B cell (primary cell): Measurements from ENCODE around the gene CMIP. TPM values are rescaled to one million over a fixed set of nuclear protein-coding genes. Genes with fewer than 3 reads are reported as not detected.

Experiments used
- ATAC-seq: fragments of 200-7000 bp; cut with Tn5 transposase; one replicate; pipeline ENCODE4 v1.10.0; 2021; ENCODE audit warnings: low read depth, mild to moderate bottlenecking, moderate number of reproducible peaks, moderate library complexity
- CTCF ChIA-PET: fragments of 350-600 bp; sonication (Branson Sonifier 250); formaldehyde crosslinking; loops from one replicate; lab custom pipeline; 2021; ENCODE audit warnings: antibody characterized with exemption, inconsistent platforms; lab: Charles Lee
- POLR2A ChIA-PET: fragments of 350-600 bp; sonication (Branson Sonifier 250); formaldehyde crosslinking; loops from one replicate; lab custom pipeline; 2021; ENCODE audit warnings: antibody characterized with exemption; lab: Charles Lee
- DNase-seq: peaks from one replicate; pipeline ENCODE4 v3.0.0; 2013
- H2AFZ ChIP-seq: 2 replicates; pipeline ENCODE4 v1.6.1; 2012; ENCODE audit warnings: mild to moderate bottlenecking, low read depth, low read length; ENCODE audit not compliant: insufficient read depth, poor library complexity, severe bottlenecking
- H3K27ac ChIP-seq, 2 donors: 1 replicate in 1 of 2; 2 replicates in 1 of 2; pipeline ENCODE4 v1.5.1; 2012 to 2013; ENCODE audit warnings: low read length in 2 of 2, mild to moderate bottlenecking in 2 of 2, moderate library complexity in 1 of 2
- H3K27me3 ChIP-seq, 4 experiments: fragments of 200-600 bp in 1 of 4; sonication (generic) in 1 of 4; replicated peaks in 1 of 4; 1 replicate in 2 of 4; 2 replicates in 2 of 4; pipeline versions ENCODE4 v1.6.1 to v1.7.0; 2013 to 2016; ENCODE audit warnings: low read length in 3 of 4, mild to moderate bottlenecking in 2 of 4, mixed read lengths in 1 of 4, moderate library complexity in 1 of 4; ENCODE audit not compliant: insufficient read depth in 4 of 4, control insufficient read depth in 3 of 4; ENCODE audit errors: control extremely low read depth in 1 of 4
- H3K36me3 ChIP-seq, 2 experiments: replicated peaks in 1 of 2; 1 replicate in 1 of 2; 2 replicates in 1 of 2; pipeline versions ENCODE4 v1.6.1 to v1.7.1; 2013; ENCODE audit warnings: low read length in 1 of 2; ENCODE audit not compliant: insufficient read depth in 2 of 2, control insufficient read depth in 1 of 2; ENCODE audit errors: control extremely low read depth in 1 of 2, extremely low read depth in 1 of 2
- H3K4me1 ChIP-seq, 2 donors: fragments of 200-600 bp in 1 of 2; sonication (generic) in 1 of 2; 1 replicate in 1 of 2; 2 replicates in 1 of 2; pipeline versions ENCODE4 v1.5.1 to v1.6.1; 2013 to 2017; ENCODE audit warnings: low read length in 2 of 2; ENCODE audit not compliant: control insufficient read depth in 2 of 2, insufficient read depth in 2 of 2
- H3K4me2 ChIP-seq: replicated peaks from 2 replicates; pipeline ENCODE3; 2012; ENCODE audit warnings: mild to moderate bottlenecking, low read depth, low read length; ENCODE audit not compliant: poor library complexity, severe bottlenecking
- H3K4me3 ChIP-seq, 5 experiments: fragments of 200-600 bp in 1 of 5; sonication (generic) in 1 of 5; 1 replicate in 3 of 5; 2 replicates in 2 of 5; pipeline versions ENCODE4 v1.5.1 to v1.7.0; 2011 to 2016; ENCODE audit warnings: low read length in 4 of 5, mild to moderate bottlenecking in 4 of 5, low read depth in 2 of 5, control low read depth in 1 of 5, moderate library complexity in 1 of 5; ENCODE audit not compliant: insufficient read depth in 1 of 5; ENCODE audit errors: control extremely low read depth in 1 of 5, extremely low read depth in 1 of 5
- H3K79me2 ChIP-seq: fragments of 200-600 bp; sonication (generic); one replicate; pipeline ENCODE4 v1.6.0; 2016; ENCODE audit warnings: low read length; ENCODE audit not compliant: control insufficient read depth, insufficient read depth
- H3K9ac ChIP-seq: fragments of 200-600 bp; sonication (generic); 2 replicates; pipeline ENCODE4 v1.6.1; 2017; ENCODE audit warnings: mild to moderate bottlenecking, low read length, moderate library complexity
- H3K9me3 ChIP-seq, 3 donors: one replicate each; pipeline versions ENCODE4 v1.6.1 to v1.7.1; 2013; ENCODE audit warnings: low read length in 2 of 3; ENCODE audit not compliant: control insufficient read depth in 2 of 3, insufficient read depth in 1 of 3; ENCODE audit errors: control extremely low read depth in 1 of 3
- H4K20me1 ChIP-seq: 2 replicates; pipeline ENCODE4 v1.6.0; 2012; ENCODE audit warnings: mild to moderate bottlenecking, low read length; ENCODE audit not compliant: insufficient read depth, control insufficient read depth, poor library complexity, severe bottlenecking
- H3K27ac Mint-ChIP-seq: one replicate; pipeline ENCODE4 v1.8.0; 2021; ENCODE audit warnings: mixed read lengths
- H3K27me3 Mint-ChIP-seq: one replicate; pipeline ENCODE4 v1.8.0; 2021; ENCODE audit warnings: mixed read lengths
- H3K4me1 Mint-ChIP-seq: one replicate; pipeline ENCODE4 v1.8.0; 2021; ENCODE audit warnings: mixed read lengths
- H3K4me3 Mint-ChIP-seq: one replicate; pipeline ENCODE4 v1.8.0; 2021; ENCODE audit warnings: mixed read lengths
- H3K9me3 Mint-ChIP-seq: one replicate; pipeline ENCODE4 v1.8.0; 2022; ENCODE audit warnings: mixed read lengths; ENCODE audit not compliant: insufficient read depth
- CTCF ChIP-seq: fragments of 200-600 bp; IDR thresholded peaks from one replicate; pipeline ENCODE4 v1.8.0; 2022; ENCODE audit warnings: antibody characterized with exemption, mild to moderate bottlenecking
- EZH2 ChIP-seq: IDR thresholded peaks from 2 replicates; pipeline ENCODE4 v1.6.1; 2012; ENCODE audit warnings: borderline replicate concordance, low read depth, mild to moderate bottlenecking, moderate library complexity, low read length; ENCODE audit not compliant: insufficient read depth, poor library complexity, severe bottlenecking
- WGBS: methylation state at CpG from one replicate; pipeline ENCODE4 v1.1.5; 2013; ENCODE audit warnings: missing lambda C conversion rate; ENCODE audit not compliant: insufficient coverage; 5-methylcytosine and 5-hydroxymethylcytosine counted together
- intact Hi-C: fragments of 100-400 bp; cut with micrococcal nuclease; formaldehyde crosslinking; loops from one replicate; pipeline ENCODE4 v1.10.0; 2022
- polyA plus RNA-seq: library from polyadenylated mRNA; depleted of rRNA; stranded (reverse); fragments of >200 nt; gene quantifications from 2 replicates; pipeline ENCODE4 v1.2.3, GENCODE V29; 2012
- total RNA-seq, 2 donors: library from RNA; stranded (reverse); fragments of 120-200 nt in 1 of 2; gene quantifications; 1 replicate in 1 of 2; 2 replicates in 1 of 2; pipeline versions ENCODE4 v1.2.3 to v1.2.4, GENCODE V29; 2013 to 2022

Gene CMIP
- total and polyA plus RNA-seq, 2 donors (not counting 1 experiment from before 2014, with no cell fraction given), result 27.1 to 155 TPM

DNA sequence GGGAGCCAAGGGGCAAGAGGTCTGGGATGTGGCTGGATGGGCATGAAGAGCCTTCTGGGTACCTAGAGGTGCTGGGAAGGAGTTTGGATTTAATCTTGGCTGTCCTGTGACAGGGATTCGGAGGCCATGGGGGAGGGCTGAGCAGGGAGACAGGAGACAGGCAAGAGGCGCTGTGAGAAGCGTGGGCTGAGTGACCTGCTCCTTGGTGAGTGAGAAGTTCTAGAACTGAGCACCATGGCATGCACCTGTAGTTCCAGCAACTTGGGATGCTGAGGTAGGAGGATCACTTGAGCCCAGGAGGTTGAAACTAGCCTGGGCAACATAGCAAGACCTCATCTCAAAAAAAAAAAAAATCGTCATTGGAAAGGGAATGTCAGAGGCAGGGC, 256.2 kb downstream of the CMIP start:
- H3K4me2 ChIP-seq, result no peak overlapping the region
- no peaks in the 10 kb centered on the region for H3K27me3 ChIP-seq
- H3K4me1 Mint-ChIP-seq, result no peaks in the 10 kb centered on the region
- no peak overlapping the region for H3K4me3 Mint-ChIP-seq
- H3K27ac ChIP-seq, result no peak overlapping the region
- H3K4me1 ChIP-seq, result no peaks in the 10 kb centered on the region
- intact Hi-C loops, result no loop called here
- ATAC-seq, result no peak
- H3K27me3 Mint-ChIP-seq, result no peaks in the 10 kb centered on the region
- no peaks in the 10 kb centered on the region for H3K9me3 ChIP-seq
- H3K9ac ChIP-seq, result no peak overlapping the region
- H3K9me3 Mint-ChIP-seq, result no peaks in the 10 kb centered on the region
- H2AFZ ChIP-seq, result no peak overlapping the region
- ChIA-PET CTCF (no interaction called here), POLR2A (interaction anchor here (0.7 kb wide), 1 partner anchor 135 kb away, joined by 4 read pairs; no protein-coding TSS in a partner anchor)
- no peak for DNase-seq
- H3K36me3 ChIP-seq, result peaks cover 5 to 88% of the 10 kb centered on the region in 2 experiments
- WGBS, result 95% methylated on average over 4 of the region's 4 CpGs
- H3K79me2 ChIP-seq, result no peaks in the 10 kb centered on the region
- no peak overlapping the region for H3K4me3 ChIP-seq
- TF ChIP-seq EZH2 (no peak), CTCF (no peak)
- no peak overlapping the region for H3K27ac Mint-ChIP-seq
- no peaks in the 10 kb centered on the region for H4K20me1 ChIP-seq

DNA sequence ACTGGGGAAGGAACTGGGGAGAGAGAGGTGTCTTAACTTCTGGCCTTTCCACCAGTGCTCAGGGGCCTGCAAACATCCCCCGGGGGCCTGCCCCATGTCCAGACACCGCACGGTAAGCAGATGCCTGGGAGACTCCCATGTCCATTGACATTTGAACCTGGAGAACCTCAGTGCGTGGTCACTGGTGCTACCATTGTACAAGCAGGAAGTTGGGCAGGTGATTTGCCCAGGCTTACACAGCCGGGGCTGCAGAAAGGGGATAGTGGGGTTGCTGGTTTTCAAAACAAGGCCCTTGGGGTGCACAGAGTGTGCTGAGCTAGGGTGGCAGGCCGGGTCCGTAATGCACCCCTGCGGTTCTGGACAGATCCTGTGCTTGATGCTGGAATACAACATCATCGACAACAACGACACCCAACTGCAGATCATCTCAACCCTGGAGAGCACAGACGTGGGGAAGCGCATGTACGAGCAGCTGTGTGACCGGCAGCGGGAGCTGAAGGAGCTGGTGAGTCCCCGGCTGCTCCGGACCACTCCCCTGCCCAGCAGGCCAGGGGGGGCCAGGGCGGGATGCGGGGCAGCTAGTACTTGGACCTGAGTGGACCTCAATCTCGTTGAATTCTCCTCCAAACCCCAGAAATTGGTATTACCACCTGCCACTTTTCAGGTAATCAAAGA, 256.8 kb downstream of the CMIP start:
- no peak overlapping the region for H3K4me3 Mint-ChIP-seq
- H3K27ac Mint-ChIP-seq, result no peak overlapping the region
- DNase-seq (no peak), ATAC-seq (no peak)
- H3K9me3 Mint-ChIP-seq, result no peaks in the 10 kb centered on the region
- Histone ChIP-seq H3K9me3 (no peaks in the 10 kb centered on the region), H4K20me1 (no peaks in the 10 kb centered on the region), H3K36me3 (peaks cover 5 to 88% of the 10 kb centered on the region in 2 experiments), H3K4me3 (no peak overlapping the region), H3K9ac (no peak overlapping the region), H3K4me1 (no peaks in the 10 kb centered on the region), H3K4me2 (no peak overlapping the region), H3K27me3 (no peaks in the 10 kb centered on the region), H3K79me2 (no peaks in the 10 kb centered on the region), H2AFZ (no peak overlapping the region), H3K27ac (no peak overlapping the region)
- intact Hi-C loops, result no loop called here
- H3K27me3 Mint-ChIP-seq, result no peaks in the 10 kb centered on the region
- TF ChIP-seq EZH2 (no peak), CTCF (no peak)
- WGBS, result 93% methylated on average over 20 of the region's 20 CpGs
- POLR2A ChIA-PET, result interaction anchor here (0.7 kb wide), 1 partner anchor 134 kb away, joined by 4 read pairs; no protein-coding TSS in a partner anchor
- no peaks in the 10 kb centered on the region for H3K4me1 Mint-ChIP-seq
- CTCF ChIA-PET, result interaction anchor here (1.1 kb wide), 1 partner anchor 29 kb away, joined by 4 read pairs; no protein-coding TSS in a partner anchor
